MG63 (cell line): ENCODE measurements around the gene DCUN1D2. TPM values are rescaled to one million over a fixed set of nuclear protein-coding genes. Genes with fewer than 3 reads are reported as not detected.

Experiments
- DNase-seq: peaks from one replicate; pipeline ENCODE4 v3.0.0-alpha.2; 2020
- H3K27me3 ChIP-seq: fragments of 250-450 bp; sonication (Bioruptor Pico); 2 replicates; pipeline ENCODE4 v1.5.1; 2020; ENCODE audit warnings: mild to moderate bottlenecking, moderate library complexity
- H3K36me3 ChIP-seq: fragments of 250-450 bp; sonication (Bioruptor Pico); 2 replicates; pipeline ENCODE4 v1.5.1; 2020; ENCODE audit warnings: mild to moderate bottlenecking, moderate library complexity
- H3K4me3 ChIP-seq: fragments of 250-450 bp; sonication (Bioruptor Pico); 2 replicates; pipeline ENCODE4 v1.5.1; 2020; ENCODE audit warnings: mild to moderate bottlenecking, moderate library complexity
- H3K9me3 ChIP-seq: fragments of 250-450 bp; sonication (Bioruptor Pico); 2 replicates; pipeline ENCODE4 v1.5.1; 2020; ENCODE audit warnings: mild to moderate bottlenecking, moderate library complexity
- total RNA-seq: library from RNA; depleted of rRNA; stranded (reverse); fragments of >200 nt; shearing (Covaris generic); gene quantifications from 2 replicates; pipeline ENCODE4 v1.2.3, GENCODE V29; 2014; ENCODE audit warnings: low replicate concordance

Gene DCUN1D2
- total RNA-seq, 1 experiment from 2014 or later, result 6.8 TPM

DNA sequence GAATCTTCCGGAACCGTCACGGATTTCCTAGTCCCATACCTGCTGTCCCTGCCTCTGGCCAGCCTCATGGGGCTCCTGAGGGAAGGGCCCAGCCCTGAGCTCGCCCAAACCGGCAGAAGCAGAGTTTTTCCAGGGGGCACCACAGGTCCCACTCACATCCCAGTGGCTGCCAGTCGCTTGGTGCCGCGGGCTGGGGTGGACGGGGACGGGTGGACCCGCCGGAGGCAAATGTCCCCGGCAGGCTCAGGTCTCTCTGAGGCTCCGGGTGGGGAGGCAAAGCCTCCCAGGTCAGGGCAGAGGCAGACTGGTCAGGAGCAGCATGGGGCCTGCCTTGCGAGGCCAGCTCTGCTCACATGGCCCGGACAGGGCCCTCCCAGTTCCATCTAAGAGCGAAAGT lies 62.0 kb downstream of the DCUN1D2 start:
- DNase-seq, result no peak
- Histone ChIP-seq H3K9me3 (no peaks in the 10 kb centered on the region), H3K36me3 (no peaks in the 10 kb centered on the region), H3K4me3 (no peak overlapping the region), H3K27me3 (no peaks in the 10 kb centered on the region)

DNA sequence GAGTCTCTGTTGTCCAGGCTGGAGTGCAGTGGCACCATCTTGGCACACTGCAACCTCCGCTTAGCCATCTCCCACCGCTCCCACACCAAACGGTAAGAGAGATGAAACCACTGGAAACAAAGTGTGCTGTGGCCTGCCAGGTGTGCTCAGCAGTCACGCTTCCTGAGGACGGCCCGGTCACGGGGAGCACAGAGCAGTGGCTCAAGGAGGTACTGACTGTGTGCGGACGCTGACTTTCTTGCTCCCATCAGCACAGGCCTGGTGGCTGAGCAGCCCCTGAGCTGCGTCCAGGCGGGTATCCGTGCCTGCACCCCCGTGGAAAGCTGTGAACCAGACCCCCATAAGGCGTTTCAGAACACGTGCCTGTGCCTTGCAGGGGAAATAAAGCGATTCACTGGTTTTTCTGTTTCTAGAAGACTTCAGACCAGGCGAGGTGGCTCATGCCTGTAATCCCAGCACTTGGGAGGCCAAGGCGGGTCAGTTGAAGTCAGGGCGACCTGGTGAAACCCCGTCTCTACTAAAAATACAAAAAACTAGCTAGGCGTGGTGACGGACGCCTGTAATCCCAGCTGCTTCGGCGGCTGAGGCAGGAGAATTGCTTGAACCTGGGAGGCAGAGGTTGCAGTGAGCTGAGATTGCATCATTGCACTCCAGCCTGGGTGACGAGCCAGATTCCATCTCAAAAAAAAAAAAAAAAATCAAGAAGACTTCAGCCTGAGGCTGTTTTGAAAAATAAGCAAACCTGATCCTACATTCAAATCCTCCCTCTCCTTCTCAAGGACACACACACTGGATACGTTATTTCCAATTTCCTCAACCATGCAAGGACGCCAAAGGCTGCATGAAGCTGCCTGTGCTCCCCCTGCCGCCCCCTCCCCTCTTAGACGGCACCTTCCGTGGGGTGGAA lies 62.7 kb downstream of the DCUN1D2 start:
- H3K27me3 ChIP-seq, result no peaks in the 10 kb centered on the region
- no peak for DNase-seq
- no peaks in the 10 kb centered on the region for H3K9me3 ChIP-seq
- no peak overlapping the region for H3K4me3 ChIP-seq
- no peaks in the 10 kb centered on the region for H3K36me3 ChIP-seq

DNA sequence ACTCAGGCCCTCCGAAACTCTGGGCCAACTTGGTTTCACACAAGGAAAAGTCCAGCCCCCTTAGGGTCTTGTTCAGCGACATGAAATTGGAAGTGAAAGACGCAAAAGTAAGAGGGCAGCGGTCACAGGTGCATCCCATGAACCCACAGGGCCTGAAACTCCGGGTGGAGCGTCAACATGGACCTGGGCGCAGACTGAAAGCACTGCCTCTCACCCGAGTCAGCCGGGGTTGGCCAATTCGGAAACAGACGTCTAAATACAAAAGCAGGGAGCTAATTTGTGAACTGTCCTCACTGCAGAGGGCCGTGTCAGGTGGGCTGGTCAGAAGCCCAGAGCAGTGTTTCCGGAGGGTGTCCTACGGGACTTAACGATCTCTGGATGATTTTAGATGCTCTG lies 63.9 kb downstream of the DCUN1D2 start:
- Histone ChIP-seq H3K4me3 (no peak overlapping the region), H3K27me3 (no peaks in the 10 kb centered on the region), H3K9me3 (no peaks in the 10 kb centered on the region), H3K36me3 (no peaks in the 10 kb centered on the region)
- DNase-seq, result no peak

DNA sequence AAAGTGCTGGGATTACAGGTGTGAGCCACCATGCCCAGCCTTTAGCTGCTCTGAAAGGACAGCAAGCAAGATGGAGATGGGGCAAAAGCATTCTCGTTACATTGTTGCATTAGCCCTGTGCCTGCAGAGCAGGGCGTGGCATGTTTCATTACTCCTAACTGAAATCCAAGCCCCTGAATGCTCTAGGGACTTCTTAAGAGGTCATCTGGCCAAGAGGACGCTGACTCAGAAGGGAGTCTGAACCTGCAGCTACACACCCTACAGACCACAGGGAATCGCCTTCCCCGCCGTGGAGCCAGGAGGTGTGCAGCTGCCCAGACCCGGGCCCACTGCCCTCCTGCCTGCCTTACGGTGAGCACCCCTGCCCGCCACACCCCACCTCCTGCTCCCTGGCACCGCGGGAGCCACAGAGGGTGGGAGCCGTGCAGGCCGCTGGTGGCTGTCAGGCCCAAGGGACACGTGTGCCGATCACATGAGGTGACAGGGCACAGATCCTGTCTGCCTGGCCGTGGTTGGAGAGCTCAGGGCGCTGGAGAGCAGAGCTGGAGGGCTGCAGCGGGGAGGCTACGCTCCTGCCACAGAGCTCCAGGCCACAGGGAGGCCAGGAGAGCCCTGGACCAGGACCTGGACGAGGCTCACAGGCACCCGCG lies 64.4 kb downstream of the DCUN1D2 start:
- Histone ChIP-seq H3K36me3 (no peaks in the 10 kb centered on the region), H3K9me3 (no peaks in the 10 kb centered on the region), H3K4me3 (no peak overlapping the region), H3K27me3 (no peaks in the 10 kb centered on the region)
- DNase-seq, result no peak

DNA sequence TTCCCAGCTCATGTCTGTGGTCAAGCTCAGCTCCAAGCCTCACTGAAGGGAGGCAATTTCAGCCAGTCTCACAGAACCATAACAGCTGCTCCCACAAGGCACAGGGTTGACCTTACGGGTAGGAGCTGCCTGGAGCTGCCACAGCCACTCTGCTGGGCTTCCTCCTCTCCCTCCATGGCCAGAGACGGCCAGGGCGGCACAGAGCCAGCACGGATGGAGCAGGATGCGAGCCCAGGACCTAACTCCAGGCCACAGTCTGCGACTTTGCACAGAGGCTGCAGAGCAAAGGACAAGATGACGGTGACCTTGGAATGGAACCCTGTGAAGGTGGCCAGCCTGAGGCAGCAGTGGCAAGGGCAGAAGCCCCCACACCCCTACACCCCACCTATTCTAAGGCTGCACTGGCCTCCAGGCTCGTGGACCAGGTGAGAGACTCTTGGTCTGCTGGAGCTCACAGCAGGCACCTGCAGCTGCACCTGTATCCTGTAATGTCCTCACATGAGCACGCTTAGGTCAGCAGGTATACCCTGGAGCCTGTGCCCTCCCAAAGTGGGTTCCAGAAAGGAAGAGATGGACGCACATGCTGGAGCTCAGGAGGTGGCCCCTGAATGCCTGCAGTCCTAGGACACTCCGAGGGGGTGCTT lies 66.9 kb downstream of the DCUN1D2 start:
- Histone ChIP-seq H3K4me3 (no peak overlapping the region), H3K27me3 (no peaks in the 10 kb centered on the region), H3K36me3 (no peaks in the 10 kb centered on the region; the same call in 1 of the 2 replicates), H3K9me3 (no peaks in the 10 kb centered on the region)
- DNase-seq, result no peak

DNA sequence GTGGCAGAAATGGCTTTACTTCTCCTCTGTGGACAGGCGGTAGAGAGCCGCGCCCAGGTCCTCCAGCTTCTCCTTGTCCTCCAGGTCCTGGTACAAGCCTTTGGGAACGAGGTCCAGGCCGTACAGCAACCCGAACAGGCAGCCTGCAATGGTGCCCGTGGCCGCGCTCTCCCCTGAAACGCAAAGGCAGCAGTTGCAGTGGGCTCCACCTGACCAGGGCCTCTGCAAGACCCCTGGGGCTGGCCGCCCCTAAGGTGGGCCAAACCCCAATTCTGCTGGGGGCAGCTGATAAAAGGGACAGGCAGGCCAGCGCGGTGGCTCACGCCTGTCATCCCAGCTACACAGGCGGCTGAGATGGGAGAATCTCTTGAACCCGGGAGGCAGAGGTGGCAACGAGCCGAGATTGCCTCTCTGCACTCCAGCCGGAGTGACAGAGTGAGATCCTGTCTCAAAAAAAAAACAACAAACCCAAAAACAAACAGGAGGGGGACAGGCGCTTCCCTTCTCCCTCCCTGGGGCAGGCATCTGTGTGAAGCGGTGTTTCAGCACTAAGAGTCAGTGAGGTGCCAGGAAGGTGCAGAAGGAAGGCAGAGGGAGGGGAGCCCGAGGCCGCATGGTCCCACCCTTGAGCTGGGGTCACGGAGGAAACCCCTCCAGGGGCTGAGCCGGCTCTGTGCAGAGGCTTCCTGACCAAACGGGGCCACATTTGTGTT lies 67.5 kb downstream of the DCUN1D2 start:
- Histone ChIP-seq H3K27me3 (no peaks in the 10 kb centered on the region), H3K4me3 (no peak overlapping the region), H3K9me3 (no peaks in the 10 kb centered on the region), H3K36me3 (no peaks in the 10 kb centered on the region; the same call in 1 of the 2 replicates)
- no peak for DNase-seq

DNA sequence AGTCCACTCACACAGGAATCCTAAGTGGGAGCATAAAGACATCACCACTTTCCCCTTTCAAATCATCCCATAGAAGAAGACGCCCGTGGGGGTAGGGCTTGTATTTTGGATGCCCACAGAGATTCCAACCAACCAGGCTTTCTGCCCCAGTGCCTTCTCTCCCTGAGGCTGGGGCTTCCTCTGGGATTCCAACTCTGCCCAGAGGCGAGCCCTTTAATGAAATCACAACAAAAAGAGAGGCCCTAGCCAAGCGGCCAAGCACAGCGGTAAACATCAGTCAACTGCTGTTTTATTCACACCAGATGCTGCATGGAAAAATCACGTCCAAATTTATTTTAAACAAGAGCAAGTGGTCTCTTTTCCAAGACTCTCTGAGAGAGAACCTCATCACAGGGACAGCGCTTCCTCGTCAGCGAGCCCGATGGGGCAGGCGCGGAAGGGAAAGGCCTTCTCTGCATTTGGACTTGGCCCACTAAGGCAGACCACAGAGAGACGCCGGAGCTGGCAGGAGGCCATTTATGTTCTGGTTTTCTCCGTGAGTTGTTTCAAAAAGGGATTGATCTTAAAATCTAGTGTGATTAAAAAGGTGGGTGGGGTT lies 68.7 kb downstream of the DCUN1D2 start:
- Histone ChIP-seq H3K36me3 (no peaks in the 10 kb centered on the region; the same call in 1 of the 2 replicates), H3K4me3 (no peak overlapping the region), H3K27me3 (no peaks in the 10 kb centered on the region), H3K9me3 (no peaks in the 10 kb centered on the region)
- no peak for DNase-seq

DNA sequence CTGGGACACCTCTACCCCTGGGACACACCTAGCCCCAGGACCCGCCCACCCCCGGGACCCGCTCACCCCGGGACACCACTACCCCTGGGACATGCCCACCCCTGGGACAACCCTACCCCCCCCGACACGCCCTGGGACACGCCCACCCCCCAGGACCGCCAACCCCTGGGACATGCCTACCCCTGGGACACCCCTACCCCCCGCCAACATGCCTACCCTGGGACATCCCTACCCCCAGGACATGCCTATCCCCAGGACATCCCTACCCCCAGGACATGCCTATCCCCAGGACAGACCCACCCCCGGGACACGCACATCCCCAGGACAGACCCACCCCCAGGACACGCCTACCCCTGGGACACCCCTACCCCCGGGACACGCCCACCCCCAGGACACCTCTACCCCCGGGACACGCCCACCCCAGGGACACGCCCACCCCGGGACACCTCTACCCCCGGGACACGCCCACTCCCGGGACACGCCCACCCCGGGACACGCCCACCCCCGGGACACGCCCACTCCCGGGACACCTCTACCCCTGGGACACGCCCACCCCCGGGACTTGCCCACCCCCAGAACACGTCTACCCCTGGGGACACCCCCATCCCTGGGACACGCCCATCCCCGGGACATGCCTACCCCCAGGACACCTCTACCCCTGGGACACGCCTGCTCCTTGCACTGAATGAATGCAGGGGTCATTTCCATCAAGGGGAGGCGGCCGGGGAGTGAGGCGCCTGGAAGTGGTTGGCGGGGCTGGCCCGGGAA lies 69.5 kb downstream of the DCUN1D2 start:
- no peaks in the 10 kb centered on the region for H3K27me3 ChIP-seq
- H3K36me3 ChIP-seq, result no peaks in the 10 kb centered on the region; the same call in 1 of the 2 replicates
- H3K4me3 ChIP-seq, result no peak overlapping the region
- DNase-seq, result no peak
- no peaks in the 10 kb centered on the region for H3K9me3 ChIP-seq

DNA sequence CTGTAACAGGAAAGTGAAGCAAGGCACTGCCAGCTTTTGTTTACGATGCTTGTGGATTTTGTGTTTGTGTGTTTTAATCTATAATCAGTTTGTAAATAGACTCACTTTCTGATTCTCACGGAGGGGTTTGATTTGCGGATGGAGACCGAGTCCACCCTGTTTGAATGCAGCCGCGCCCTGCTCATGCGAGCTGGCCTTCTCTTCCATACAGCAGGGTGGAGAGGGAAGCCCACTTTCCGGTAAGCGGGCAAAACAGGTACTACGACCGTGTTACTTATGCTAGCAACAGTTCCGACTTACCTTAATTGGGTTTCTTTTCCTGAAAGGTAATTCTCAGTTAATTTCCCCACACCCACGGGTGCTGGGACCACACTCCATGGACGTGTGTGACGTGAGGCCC lies 70.3 kb downstream of the DCUN1D2 start:
- Histone ChIP-seq H3K27me3 (no peaks in the 10 kb centered on the region), H3K9me3 (no peaks in the 10 kb centered on the region), H3K36me3 (no peaks in the 10 kb centered on the region; the same call in 1 of the 2 replicates), H3K4me3 (no peak overlapping the region)
- DNase-seq, result no peak

DNA sequence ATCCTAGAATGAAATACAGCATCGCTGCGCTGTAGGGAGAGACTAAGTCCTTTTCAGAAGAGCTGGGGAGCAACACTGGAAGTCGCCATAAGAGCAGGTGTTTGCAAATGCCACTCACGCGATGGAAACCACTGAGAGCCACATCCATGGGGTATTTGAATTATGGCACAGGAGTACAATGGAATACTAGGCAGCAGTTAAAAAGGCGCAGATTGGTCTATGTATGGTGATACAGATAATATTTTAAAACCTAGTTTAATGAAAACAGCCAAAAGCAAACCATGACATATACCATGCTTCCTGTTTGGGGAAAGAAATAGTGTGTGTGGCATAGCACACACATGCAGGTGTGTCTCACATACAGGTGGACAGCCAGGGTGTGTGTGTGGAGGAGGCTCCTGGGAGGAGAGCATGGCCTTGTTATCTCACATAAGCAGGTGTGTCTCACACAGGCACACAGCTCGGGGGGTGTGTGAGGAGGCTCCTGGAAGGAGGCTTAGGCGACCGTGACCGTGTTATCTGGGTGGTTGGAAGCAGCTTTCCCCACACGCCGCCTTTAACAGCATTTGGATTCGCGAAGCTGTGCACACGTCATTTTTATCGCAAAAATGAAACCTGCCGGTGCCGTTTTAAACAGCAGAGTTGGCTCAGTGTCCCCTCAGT lies 70.8 kb downstream of the DCUN1D2 start:
- DNase-seq, result no peak

DNA sequence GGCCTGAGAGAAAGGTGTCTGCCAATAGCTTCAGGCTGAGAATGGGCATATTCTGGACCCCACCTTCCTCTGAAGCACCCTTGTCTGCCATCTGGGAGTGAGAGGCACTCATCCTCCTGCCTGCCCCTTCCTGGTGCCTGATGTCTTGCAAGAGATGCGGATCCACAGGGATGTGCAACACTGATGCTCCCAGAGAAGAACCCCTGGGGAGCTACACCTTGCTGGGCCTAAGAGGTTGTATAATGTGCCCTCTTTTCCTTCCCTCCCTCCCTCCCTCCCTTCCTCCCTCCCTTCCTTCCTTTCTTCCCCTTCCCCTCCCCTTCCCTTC lies 71.8 kb downstream of the DCUN1D2 start:
- H3K36me3 ChIP-seq, result no peaks in the 10 kb centered on the region; the same call in 1 of the 2 replicates
- H3K27me3 ChIP-seq, result no peaks in the 10 kb centered on the region
- no peak overlapping the region for H3K4me3 ChIP-seq
- no peaks in the 10 kb centered on the region for H3K9me3 ChIP-seq
- DNase-seq, result no peak

More for the DNA sequence above, 70.8 kb downstream of the DCUN1D2 start:
- no peaks in the 10 kb centered on the region for H3K9me3 ChIP-seq
- no peaks in the 10 kb centered on the region; the same call in 1 of the 2 replicates for H3K36me3 ChIP-seq
- no peaks in the 10 kb centered on the region for H3K27me3 ChIP-seq
- H3K4me3 ChIP-seq, result no peak overlapping the region

DNA sequence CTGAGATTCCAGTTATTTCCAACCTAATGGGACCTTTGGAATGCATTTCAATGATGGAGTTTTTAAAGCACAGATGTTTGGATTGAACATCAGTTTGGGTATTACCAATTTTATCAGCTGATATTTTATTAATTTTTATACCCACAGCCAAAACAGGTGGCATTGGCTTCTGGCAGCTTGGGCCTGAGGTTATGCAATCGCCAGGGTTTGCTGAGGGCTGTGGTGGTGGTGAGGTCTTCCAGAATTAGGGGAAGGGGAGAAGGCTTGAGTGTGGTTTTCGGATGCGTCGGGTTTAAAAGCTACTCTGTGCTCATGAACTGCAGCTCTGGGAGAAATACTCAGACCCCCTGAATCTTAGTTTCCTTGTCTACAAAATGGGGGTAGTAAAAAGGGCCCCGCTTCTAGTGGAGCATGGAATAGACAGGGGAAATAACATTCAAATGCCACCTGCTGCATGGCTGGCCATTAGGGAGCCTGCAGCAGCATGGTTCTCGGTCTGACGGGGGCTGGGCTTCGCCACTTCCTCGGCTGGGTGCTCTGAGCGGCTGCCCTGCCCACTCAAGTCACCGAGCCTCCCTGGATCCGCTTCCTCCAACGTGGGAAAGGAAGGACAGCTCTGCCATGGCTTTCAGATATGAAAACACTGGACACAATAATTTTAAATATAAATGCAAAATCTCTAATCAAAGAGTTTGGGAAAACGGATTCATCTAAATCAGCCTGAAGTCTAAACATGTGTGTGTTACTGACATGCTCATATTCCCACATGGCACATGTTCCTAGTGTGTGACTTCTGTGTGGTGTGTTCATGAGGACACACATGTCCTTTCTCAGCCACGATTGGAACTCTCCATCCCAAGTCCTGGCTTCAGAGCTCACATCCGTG lies 72.4 kb downstream of the DCUN1D2 start:
- no peaks in the 10 kb centered on the region for H3K9me3 ChIP-seq
- no peak for DNase-seq
- no peaks in the 10 kb centered on the region; the same call in 1 of the 2 replicates for H3K36me3 ChIP-seq
- H3K4me3 ChIP-seq, result no peak overlapping the region
- H3K27me3 ChIP-seq, result no peaks in the 10 kb centered on the region

DNA sequence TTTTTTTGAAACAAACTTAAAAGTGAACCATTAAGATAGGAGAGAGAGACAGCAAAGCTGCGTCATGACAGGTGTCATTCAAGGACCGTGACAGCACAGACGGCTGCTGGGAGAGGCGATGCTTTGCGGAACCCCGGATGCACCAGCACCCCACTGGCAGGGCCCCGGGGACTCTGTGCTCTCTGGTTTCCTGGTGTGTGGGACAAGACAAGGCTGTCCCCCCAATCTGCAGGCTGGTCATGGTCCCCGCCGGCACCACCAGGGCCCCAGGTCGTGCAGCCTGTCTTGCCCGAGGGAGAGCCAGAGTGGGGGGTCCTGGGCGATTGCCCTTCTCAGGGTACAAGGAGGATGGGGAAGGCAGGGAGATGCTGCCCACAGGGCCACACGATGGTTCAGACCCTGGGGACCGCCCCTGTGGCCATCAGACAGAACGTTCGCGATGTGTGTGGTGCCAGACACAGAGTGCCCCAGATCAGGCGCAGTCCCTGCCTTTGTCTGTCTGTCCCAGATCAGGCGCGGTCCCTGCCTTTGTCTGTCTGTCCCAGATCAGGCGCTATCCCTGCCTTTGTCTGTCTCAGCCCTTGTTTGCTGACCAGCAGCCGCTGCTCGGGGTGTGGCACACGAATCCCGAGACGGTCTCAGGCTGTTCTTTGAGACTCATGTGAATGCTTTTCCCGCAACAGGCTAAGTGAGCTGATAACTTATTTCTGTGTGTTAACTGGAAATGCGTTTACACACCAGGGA lies 73.3 kb downstream of the DCUN1D2 start:
- no peaks in the 10 kb centered on the region for H3K27me3 ChIP-seq
- no peaks in the 10 kb centered on the region for H3K9me3 ChIP-seq
- no peak overlapping the region for H3K4me3 ChIP-seq
- H3K36me3 ChIP-seq, result no peaks in the 10 kb centered on the region; the same call in 1 of the 2 replicates
- DNase-seq, result no peak

DNA sequence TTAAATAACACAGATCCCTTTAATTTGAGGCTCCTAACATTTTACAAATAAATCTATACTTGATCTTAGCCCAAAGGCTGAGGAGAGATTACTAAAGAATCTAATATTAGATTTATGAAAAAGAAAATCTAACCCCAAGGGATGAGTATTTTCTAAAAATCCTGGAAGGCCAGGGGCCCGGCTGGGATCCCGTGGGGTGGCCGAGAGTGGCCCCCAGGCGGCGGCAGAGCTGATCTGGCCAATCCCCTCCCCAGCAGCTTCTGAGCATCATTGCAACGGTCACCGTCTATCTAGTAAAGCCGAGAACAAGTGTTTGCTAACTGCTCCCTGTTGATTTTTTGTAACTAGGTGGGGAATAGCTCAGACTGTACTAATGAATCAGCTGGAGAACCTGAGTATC lies 74.7 kb downstream of the DCUN1D2 start:
- no peak for DNase-seq
- Histone ChIP-seq H3K36me3 (no peaks in the 10 kb centered on the region; the same call in 1 of the 2 replicates), H3K4me3 (no peak overlapping the region), H3K9me3 (no peaks in the 10 kb centered on the region), H3K27me3 (no peaks in the 10 kb centered on the region)
